Epithelial cell of esophagus (primary cell): ENCODE data around the gene GABBR2.

Source experiments
- DNase-seq: peaks from one replicate; pipeline ENCODE4 v3.0.0; 2010; ENCODE audit warnings: low read depth
- H3K4me3 ChIP-seq: 2 replicates; pipeline ENCODE4 v1.5.1; 2011; ENCODE audit warnings: mild to moderate bottlenecking, low read length, control low read depth
- TF ChIP-seq, protein P1 (sequence below): IDR thresholded peaks from 2 replicates; pipeline ENCODE4 v1.5.1; 2011; ENCODE audit warnings: low read depth, mild to moderate bottlenecking, low read length, control low read depth, inconsistent platforms; ENCODE audit not compliant: insufficient read depth; ENCODE audit errors: missing control alignments

GABBR2 gene

DNA sequence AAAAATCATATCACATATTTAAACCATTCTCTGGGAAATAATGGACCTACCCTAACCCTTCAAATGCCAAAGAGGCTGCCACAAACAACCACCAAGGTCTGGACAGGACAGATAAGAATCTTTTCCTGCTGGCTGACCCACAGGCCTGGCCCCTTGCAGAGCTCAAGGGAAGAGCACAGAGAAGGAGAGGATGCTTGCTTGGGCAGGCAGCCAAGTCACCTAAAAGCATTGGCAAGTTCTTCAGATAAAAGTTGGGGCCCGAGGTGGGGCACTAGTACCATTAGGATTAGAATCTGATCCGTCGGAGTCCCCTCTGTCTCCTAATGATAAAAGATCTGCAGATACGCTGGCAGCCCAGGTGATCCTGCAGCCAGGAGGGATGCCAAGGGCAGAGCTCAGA lies 176.6 kb downstream of the GABBR2 start:
- TF ChIP-seq, protein P1, sequence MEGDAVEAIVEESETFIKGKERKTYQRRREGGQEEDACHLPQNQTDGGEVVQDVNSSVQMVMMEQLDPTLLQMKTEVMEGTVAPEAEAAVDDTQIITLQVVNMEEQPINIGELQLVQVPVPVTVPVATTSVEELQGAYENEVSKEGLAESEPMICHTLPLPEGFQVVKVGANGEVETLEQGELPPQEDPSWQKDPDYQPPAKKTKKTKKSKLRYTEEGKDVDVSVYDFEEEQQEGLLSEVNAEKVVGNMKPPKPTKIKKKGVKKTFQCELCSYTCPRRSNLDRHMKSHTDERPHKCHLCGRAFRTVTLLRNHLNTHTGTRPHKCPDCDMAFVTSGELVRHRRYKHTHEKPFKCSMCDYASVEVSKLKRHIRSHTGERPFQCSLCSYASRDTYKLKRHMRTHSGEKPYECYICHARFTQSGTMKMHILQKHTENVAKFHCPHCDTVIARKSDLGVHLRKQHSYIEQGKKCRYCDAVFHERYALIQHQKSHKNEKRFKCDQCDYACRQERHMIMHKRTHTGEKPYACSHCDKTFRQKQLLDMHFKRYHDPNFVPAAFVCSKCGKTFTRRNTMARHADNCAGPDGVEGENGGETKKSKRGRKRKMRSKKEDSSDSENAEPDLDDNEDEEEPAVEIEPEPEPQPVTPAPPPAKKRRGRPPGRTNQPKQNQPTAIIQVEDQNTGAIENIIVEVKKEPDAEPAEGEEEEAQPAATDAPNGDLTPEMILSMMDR = no peak
- DNase-seq = no peak
- H3K4me3 ChIP-seq = no peak overlapping the region

DNA sequence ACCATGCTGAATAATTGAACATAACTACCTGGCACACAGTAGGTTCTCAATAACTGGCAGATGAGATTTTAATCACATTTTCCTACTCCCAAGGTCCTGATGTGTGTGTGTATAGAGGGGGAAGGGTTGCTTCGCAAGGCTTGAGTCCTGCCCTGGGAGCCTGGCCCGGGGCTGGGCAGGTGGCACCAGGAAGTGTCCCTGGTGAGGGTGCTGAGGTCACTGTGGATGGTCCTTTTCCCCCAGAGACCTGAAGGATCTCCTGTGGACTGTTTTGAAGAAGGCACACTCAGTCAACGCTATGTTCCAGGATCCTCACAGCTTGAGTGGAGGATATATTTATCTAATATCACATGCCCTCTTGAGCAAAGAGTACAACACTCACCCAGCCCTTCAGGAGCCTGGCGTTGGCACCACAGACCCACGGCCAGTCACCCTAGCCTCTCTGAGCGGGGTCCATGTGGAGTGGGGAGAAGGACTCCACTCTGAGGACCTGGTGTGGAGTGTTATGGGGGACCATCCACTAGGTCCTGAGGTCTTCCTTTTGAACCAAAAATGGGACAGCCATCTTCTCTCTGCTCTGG lies 177.8 kb downstream of the GABBR2 start:
- H3K4me3 ChIP-seq = no peak overlapping the region
- no peak for DNase-seq
- TF ChIP-seq, protein P1 = no peak

GRCh38 chr9:98530275-98530674 lies 178.5 kb downstream of the GABBR2 start:
- H3K4me3 ChIP-seq = no peak overlapping the region
- TF ChIP-seq, protein P1 = no peak
- DNase-seq = no peak

GRCh38 chr9:98529841-98530240 lies 178.9 kb downstream of the GABBR2 start:
- H3K4me3 ChIP-seq = no peak overlapping the region
- TF ChIP-seq, protein P1 = no peak
- no peak for DNase-seq

DNA sequence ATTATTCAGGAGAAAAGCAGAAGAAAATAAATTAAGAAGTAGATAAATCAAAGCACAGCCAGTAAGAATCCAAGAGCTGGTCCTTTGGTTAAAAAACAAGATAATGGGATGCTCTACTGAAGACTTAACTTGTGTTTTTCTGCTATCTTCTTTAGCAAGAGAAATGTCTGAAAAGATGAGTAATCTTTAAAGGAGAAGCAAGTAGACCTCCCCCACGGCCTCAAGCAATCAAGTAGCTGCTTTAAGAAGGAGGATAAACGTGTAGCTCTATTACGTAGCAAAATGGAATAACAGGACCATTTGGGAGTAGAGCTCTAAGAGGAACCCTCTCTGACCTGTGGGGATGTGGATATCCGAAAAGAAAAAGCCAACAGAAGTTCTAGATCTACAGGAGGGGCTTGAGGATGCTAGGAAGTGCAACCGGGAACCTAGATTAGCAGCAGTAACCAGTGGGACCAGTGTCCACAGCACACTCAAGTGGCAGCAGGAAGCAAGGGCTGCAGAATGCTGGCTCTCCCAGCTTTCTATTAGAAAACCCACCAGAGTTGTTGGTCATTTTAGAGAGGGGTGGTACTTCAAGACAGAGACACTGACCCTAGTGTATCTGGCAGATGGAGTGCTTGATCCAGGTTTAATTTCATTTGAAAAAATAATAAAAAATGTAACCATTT lies 185.4 kb downstream of the GABBR2 start:
- H3K4me3 ChIP-seq = no peak overlapping the region
- TF ChIP-seq, protein P1 = peak; percentile 45
- DNase-seq = peak; percentile 57

DNA sequence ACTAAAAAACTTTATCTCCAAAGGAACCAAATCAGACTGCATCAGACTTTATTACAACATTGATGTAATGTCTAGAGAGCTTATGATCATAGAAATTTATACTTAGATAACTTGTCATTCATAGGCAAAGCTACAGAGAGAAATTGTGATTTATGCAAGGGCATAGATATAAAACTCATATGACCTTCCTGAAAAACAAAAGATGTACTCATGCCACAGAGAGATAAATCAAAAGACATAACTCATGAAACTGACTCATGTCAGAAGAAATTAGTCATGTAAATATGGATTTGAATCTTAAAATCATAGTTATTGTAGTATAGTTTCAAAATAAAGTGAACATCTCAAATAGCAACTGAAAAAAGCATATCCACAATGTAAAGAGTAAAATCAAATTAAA lies 186.2 kb downstream of the GABBR2 start:
- no peak overlapping the region for H3K4me3 ChIP-seq
- peak; percentile 20 for DNase-seq
- TF ChIP-seq, protein P1 = no peak

GRCh38 chr9:98521141-98521540 lies 187.6 kb downstream of the GABBR2 start:
- H3K4me3 ChIP-seq = no peak overlapping the region
- TF ChIP-seq, protein P1 = no peak
- DNase-seq = peak; percentile 77
